Smooth muscle cell (in vitro differentiated cells): Measurements from ENCODE around the gene SKI. TPM values are rescaled to one million over a fixed set of nuclear protein-coding genes. Genes with fewer than 3 reads are reported as not detected.

Experiments
- DNase-seq: peaks from one replicate; lab custom pipeline; 2025; ENCODE audit not compliant: unreplicated experiment; lab: John Stamatoyannopoulos, UW
- H2AFZ ChIP-seq: fragments of 200-600 bp; sonication (generic); 2 replicates; pipeline ENCODE4 v1.6.0; 2016; ENCODE audit warnings: antibody characterized with exemption, low read depth, mild to moderate bottlenecking
- H3F3A ChIP-seq: fragments of 200-600 bp; sonication (generic); 2 replicates; pipeline ENCODE4 v1.6.0; 2017; ENCODE audit warnings: antibody characterized with exemption, low read depth
- H3K27ac ChIP-seq: fragments of 200-600 bp; sonication (generic); 2 replicates; pipeline ENCODE4 v1.5.1; 2016; ENCODE audit warnings: low read depth, mild to moderate bottlenecking
- H3K27me3 ChIP-seq: fragments of 200-600 bp; sonication (generic); 2 replicates; pipeline ENCODE4 v1.6.1; 2016; ENCODE audit warnings: low read depth, mild to moderate bottlenecking
- H3K36me3 ChIP-seq: fragments of 200-600 bp; sonication (generic); 2 replicates; pipeline ENCODE4 v1.5.1; 2016; ENCODE audit warnings: low read depth
- H3K4me1 ChIP-seq: fragments of 200-600 bp; sonication (generic); 2 replicates; pipeline ENCODE4 v1.5.1; 2016; ENCODE audit warnings: low read depth
- H3K4me2 ChIP-seq: fragments of 200-600 bp; sonication (generic); 2 replicates; pipeline ENCODE4 v1.6.0; 2016; ENCODE audit warnings: mild to moderate bottlenecking
- H3K4me3 ChIP-seq: fragments of 200-600 bp; sonication (generic); 2 replicates; pipeline ENCODE4 v1.5.1; 2016; ENCODE audit warnings: mild to moderate bottlenecking
- H3K79me2 ChIP-seq: fragments of 200-600 bp; sonication (generic); 2 replicates; pipeline ENCODE4 v1.6.0; 2016; ENCODE audit warnings: low read depth, mild to moderate bottlenecking
- H3K9ac ChIP-seq: fragments of 200-600 bp; sonication (generic); 2 replicates; pipeline ENCODE4 v1.6.0; 2016; ENCODE audit warnings: low read depth
- H3K9me3 ChIP-seq: fragments of 200-600 bp; sonication (generic); replicated peaks from 2 replicates; pipeline ENCODE4 v1.5.1; 2016; ENCODE audit warnings: low read depth
- H4K20me1 ChIP-seq: fragments of 200-600 bp; sonication (generic); 2 replicates; pipeline ENCODE4 v1.6.0; 2016; ENCODE audit warnings: low read depth
- WGBS: methylation state at CpG from one replicate; pipeline ENCODE4 v1.1.7; 2016; ENCODE audit warnings: low lambda C conversion rate; 5-methylcytosine and 5-hydroxymethylcytosine counted together
- polyA plus RNA-seq: library from polyadenylated mRNA; unstranded; fragments of >200 nt; fragmentation: Nextera tagmentation; extraction: Ambion mirVana; gene quantifications from 2 replicates; pipeline ENCODE4 v1.2.1, GENCODE V29; 2016
- total RNA-seq: library from RNA; depleted of rRNA; stranded (reverse); fragments of >200 nt; gene quantifications from 2 replicates; pipeline ENCODE4 v1.2.3, GENCODE V29; 2014
- TF ChIP-seq, protein P1 (sequence below): fragments of 200-600 bp; sonication (generic); IDR thresholded peaks from 2 replicates; pipeline ENCODE4 v1.5.1; 2017; ENCODE audit warnings: borderline replicate concordance, mild to moderate bottlenecking, antibody characterized with exemption; ENCODE audit not compliant: insufficient read depth, poor library complexity, severe bottlenecking

SKI gene
- total and polyA plus RNA-seq, 2 experiments from 2014 or later, result 4.2 to 19.6 TPM

DNA sequence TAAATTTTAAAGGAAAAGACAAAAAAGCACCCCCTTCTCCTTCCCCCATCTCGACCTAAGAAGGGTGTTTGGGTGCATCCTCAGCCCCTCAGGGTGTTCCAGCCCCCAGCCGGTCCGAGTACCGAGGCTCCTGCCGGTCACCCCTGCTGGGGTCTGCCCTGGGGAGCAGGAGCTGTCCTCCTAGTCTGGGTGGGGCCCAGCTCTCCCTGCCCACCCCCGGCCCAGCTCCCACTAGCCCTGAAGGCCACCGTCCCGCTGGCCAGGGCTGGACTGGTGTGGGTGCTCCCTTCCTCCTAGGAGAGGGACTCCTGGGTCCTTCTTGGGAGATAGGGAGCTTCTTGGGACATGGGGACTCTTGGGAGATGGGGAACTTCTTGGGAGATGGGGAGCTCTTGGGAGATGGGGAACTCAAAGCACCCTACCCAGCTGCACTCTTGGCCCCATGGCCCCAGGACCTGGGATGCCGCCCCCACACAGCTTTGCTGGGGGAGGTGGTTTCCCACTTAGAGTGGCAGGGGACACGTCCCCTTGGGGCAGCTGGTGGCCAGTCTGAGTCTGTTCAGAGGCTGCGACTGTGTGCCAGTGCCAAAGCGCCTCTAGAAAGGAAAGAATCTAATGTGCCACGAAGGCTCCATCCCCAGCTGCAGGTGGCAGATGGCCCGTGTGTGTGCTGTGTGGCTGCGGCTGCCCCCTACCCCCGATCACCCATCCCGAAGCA is 118.7 kb downstream of the SKI start:
- no peak overlapping the region for H3K9ac ChIP-seq
- H3K27me3 ChIP-seq, result no peaks in the 10 kb centered on the region
- H3K4me3 ChIP-seq, result no peak overlapping the region
- no peak overlapping the region for H2AFZ ChIP-seq
- H3K27ac ChIP-seq, result no peak overlapping the region
- H3K79me2 ChIP-seq, result no peaks in the 10 kb centered on the region
- no peaks in the 10 kb centered on the region for H3K9me3 ChIP-seq
- no peak for DNase-seq
- H3F3A ChIP-seq, result no peaks in the 10 kb centered on the region
- TF ChIP-seq, protein P1, sequence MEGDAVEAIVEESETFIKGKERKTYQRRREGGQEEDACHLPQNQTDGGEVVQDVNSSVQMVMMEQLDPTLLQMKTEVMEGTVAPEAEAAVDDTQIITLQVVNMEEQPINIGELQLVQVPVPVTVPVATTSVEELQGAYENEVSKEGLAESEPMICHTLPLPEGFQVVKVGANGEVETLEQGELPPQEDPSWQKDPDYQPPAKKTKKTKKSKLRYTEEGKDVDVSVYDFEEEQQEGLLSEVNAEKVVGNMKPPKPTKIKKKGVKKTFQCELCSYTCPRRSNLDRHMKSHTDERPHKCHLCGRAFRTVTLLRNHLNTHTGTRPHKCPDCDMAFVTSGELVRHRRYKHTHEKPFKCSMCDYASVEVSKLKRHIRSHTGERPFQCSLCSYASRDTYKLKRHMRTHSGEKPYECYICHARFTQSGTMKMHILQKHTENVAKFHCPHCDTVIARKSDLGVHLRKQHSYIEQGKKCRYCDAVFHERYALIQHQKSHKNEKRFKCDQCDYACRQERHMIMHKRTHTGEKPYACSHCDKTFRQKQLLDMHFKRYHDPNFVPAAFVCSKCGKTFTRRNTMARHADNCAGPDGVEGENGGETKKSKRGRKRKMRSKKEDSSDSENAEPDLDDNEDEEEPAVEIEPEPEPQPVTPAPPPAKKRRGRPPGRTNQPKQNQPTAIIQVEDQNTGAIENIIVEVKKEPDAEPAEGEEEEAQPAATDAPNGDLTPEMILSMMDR, result no peak
- H3K36me3 ChIP-seq, result no peaks in the 10 kb centered on the region
- H3K4me1 ChIP-seq, result peaks cover 15% of the 10 kb centered on the region
- 89% methylated on average over 17 of the region's 17 CpGs for WGBS
- H3K4me2 ChIP-seq, result no peak overlapping the region
- H4K20me1 ChIP-seq, result no peaks in the 10 kb centered on the region

DNA sequence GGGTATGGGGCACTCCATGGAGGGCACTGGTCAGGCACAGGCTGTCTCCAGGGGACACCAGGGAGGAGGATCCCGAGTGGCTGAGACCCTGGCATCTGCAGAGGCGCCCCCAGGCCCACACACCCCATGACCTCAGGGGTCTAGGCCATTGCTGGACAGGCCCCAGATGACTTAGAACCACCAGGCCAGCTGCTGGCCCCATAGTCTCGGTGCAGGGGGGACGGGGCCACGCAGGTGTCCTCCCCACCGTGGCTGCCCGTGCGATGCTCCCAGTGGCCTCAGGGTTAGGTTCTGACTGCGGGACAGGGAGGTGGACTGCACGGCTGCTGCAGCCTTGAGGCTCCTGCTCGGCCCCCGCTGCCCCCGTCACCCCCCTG is 119.3 kb downstream of the SKI start:
- Histone ChIP-seq H3K27ac (no peak overlapping the region), H3K9me3 (no peaks in the 10 kb centered on the region), H3K36me3 (no peaks in the 10 kb centered on the region), H4K20me1 (no peaks in the 10 kb centered on the region), H3K4me2 (no peak overlapping the region), H3K27me3 (no peaks in the 10 kb centered on the region), H3F3A (no peaks in the 10 kb centered on the region), H3K4me3 (no peak overlapping the region), H3K4me1 (peaks cover 15% of the 10 kb centered on the region), H2AFZ (no peak overlapping the region), H3K79me2 (no peaks in the 10 kb centered on the region), H3K9ac (no peak overlapping the region)
- DNase-seq, result no peak
- 94% methylated on average over 13 of the region's 13 CpGs for WGBS
- TF ChIP-seq, protein P1, result no peak

DNA sequence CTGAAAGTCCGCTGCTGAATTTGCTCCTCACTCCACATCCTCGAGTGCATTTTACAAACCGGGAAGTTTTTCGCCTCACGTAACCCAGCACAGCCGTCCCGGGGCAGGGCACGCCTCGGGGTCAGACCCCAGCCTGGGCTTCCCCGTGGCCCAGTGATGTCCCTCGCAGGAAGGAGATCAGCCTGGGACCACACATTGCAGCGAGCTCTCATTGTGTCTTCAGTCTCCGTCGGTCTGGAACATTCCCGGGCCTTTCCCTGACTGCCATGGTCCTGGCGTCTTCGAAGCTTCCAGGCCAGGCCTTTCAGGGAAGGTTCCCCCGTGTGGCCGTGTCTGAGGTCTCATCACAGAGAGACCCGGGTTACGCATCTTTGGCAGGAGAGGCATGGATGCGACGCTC is 119.8 kb downstream of the SKI start:
- Histone ChIP-seq H3K4me1 (peaks cover 15% of the 10 kb centered on the region), H3F3A (no peaks in the 10 kb centered on the region), H3K27me3 (no peaks in the 10 kb centered on the region), H3K4me2 (no peak overlapping the region), H3K79me2 (no peaks in the 10 kb centered on the region), H3K9ac (no peak overlapping the region), H3K4me3 (no peak overlapping the region), H3K36me3 (no peaks in the 10 kb centered on the region), H3K9me3 (no peaks in the 10 kb centered on the region), H3K27ac (no peak overlapping the region), H4K20me1 (no peaks in the 10 kb centered on the region), H2AFZ (no peak overlapping the region)
- no peak for DNase-seq
- whole genome bisulfite sequencing, result 89% methylated on average over 23 of the region's 23 CpGs
- TF ChIP-seq, protein P1, result no peak
